B cell (primary cell): ENCODE measurements around the gene GIGYF2. TPM values are rescaled to one million over a fixed set of nuclear protein-coding genes. Genes with fewer than 3 reads are reported as not detected.

Experiments
- ATAC-seq: fragments of 200-7000 bp; cut with Tn5 transposase; one replicate; pipeline ENCODE4 v1.10.0; 2021; ENCODE audit warnings: low read depth, mild to moderate bottlenecking, moderate number of reproducible peaks, moderate library complexity
- CTCF ChIA-PET: fragments of 350-600 bp; sonication (Branson Sonifier 250); formaldehyde crosslinking; loops from one replicate; lab custom pipeline; 2021; ENCODE audit warnings: antibody characterized with exemption, inconsistent platforms; lab: Charles Lee
- POLR2A ChIA-PET: fragments of 350-600 bp; sonication (Branson Sonifier 250); formaldehyde crosslinking; loops from one replicate; lab custom pipeline; 2021; ENCODE audit warnings: antibody characterized with exemption; lab: Charles Lee
- DNase-seq: peaks from one replicate; pipeline ENCODE4 v3.0.0; 2013
- H2AFZ ChIP-seq: 2 replicates; pipeline ENCODE4 v1.6.1; 2012; ENCODE audit warnings: mild to moderate bottlenecking, low read depth, low read length; ENCODE audit not compliant: insufficient read depth, poor library complexity, severe bottlenecking
- H3K27ac ChIP-seq, 2 donors: 1 replicate in 1 of 2; 2 replicates in 1 of 2; pipeline ENCODE4 v1.5.1; 2012 to 2013; ENCODE audit warnings: low read length in 2 of 2, mild to moderate bottlenecking in 2 of 2, moderate library complexity in 1 of 2
- H3K27me3 ChIP-seq, 4 experiments: fragments of 200-600 bp in 1 of 4; sonication (generic) in 1 of 4; replicated peaks in 1 of 4; 1 replicate in 2 of 4; 2 replicates in 2 of 4; pipeline versions ENCODE4 v1.6.1 to v1.7.0; 2013 to 2016; ENCODE audit warnings: low read length in 3 of 4, mild to moderate bottlenecking in 2 of 4, mixed read lengths in 1 of 4, moderate library complexity in 1 of 4; ENCODE audit not compliant: insufficient read depth in 4 of 4, control insufficient read depth in 3 of 4; ENCODE audit errors: control extremely low read depth in 1 of 4
- H3K36me3 ChIP-seq, 2 experiments: replicated peaks in 1 of 2; 1 replicate in 1 of 2; 2 replicates in 1 of 2; pipeline versions ENCODE4 v1.6.1 to v1.7.1; 2013; ENCODE audit warnings: low read length in 1 of 2; ENCODE audit not compliant: insufficient read depth in 2 of 2, control insufficient read depth in 1 of 2; ENCODE audit errors: control extremely low read depth in 1 of 2, extremely low read depth in 1 of 2
- H3K4me1 ChIP-seq, 2 donors: fragments of 200-600 bp in 1 of 2; sonication (generic) in 1 of 2; 1 replicate in 1 of 2; 2 replicates in 1 of 2; pipeline versions ENCODE4 v1.5.1 to v1.6.1; 2013 to 2017; ENCODE audit warnings: low read length in 2 of 2; ENCODE audit not compliant: control insufficient read depth in 2 of 2, insufficient read depth in 2 of 2
- H3K4me2 ChIP-seq: replicated peaks from 2 replicates; pipeline ENCODE3; 2012; ENCODE audit warnings: mild to moderate bottlenecking, low read depth, low read length; ENCODE audit not compliant: poor library complexity, severe bottlenecking
- H3K4me3 ChIP-seq, 5 experiments: fragments of 200-600 bp in 1 of 5; sonication (generic) in 1 of 5; 1 replicate in 3 of 5; 2 replicates in 2 of 5; pipeline versions ENCODE4 v1.5.1 to v1.7.0; 2011 to 2016; ENCODE audit warnings: low read length in 4 of 5, mild to moderate bottlenecking in 4 of 5, low read depth in 2 of 5, control low read depth in 1 of 5, moderate library complexity in 1 of 5; ENCODE audit not compliant: insufficient read depth in 1 of 5; ENCODE audit errors: control extremely low read depth in 1 of 5, extremely low read depth in 1 of 5
- H3K79me2 ChIP-seq: fragments of 200-600 bp; sonication (generic); one replicate; pipeline ENCODE4 v1.6.0; 2016; ENCODE audit warnings: low read length; ENCODE audit not compliant: control insufficient read depth, insufficient read depth
- H3K9ac ChIP-seq: fragments of 200-600 bp; sonication (generic); 2 replicates; pipeline ENCODE4 v1.6.1; 2017; ENCODE audit warnings: mild to moderate bottlenecking, low read length, moderate library complexity
- H3K9me3 ChIP-seq, 3 donors: one replicate each; pipeline versions ENCODE4 v1.6.1 to v1.7.1; 2013; ENCODE audit warnings: low read length in 2 of 3; ENCODE audit not compliant: control insufficient read depth in 2 of 3, insufficient read depth in 1 of 3; ENCODE audit errors: control extremely low read depth in 1 of 3
- H4K20me1 ChIP-seq: 2 replicates; pipeline ENCODE4 v1.6.0; 2012; ENCODE audit warnings: mild to moderate bottlenecking, low read length; ENCODE audit not compliant: insufficient read depth, control insufficient read depth, poor library complexity, severe bottlenecking
- H3K27ac Mint-ChIP-seq: one replicate; pipeline ENCODE4 v1.8.0; 2021; ENCODE audit warnings: mixed read lengths
- H3K27me3 Mint-ChIP-seq: one replicate; pipeline ENCODE4 v1.8.0; 2021; ENCODE audit warnings: mixed read lengths
- H3K4me1 Mint-ChIP-seq: one replicate; pipeline ENCODE4 v1.8.0; 2021; ENCODE audit warnings: mixed read lengths
- H3K4me3 Mint-ChIP-seq: one replicate; pipeline ENCODE4 v1.8.0; 2021; ENCODE audit warnings: mixed read lengths
- H3K9me3 Mint-ChIP-seq: one replicate; pipeline ENCODE4 v1.8.0; 2022; ENCODE audit warnings: mixed read lengths; ENCODE audit not compliant: insufficient read depth
- EZH2 ChIP-seq: IDR thresholded peaks from 2 replicates; pipeline ENCODE4 v1.6.1; 2012; ENCODE audit warnings: borderline replicate concordance, low read depth, mild to moderate bottlenecking, moderate library complexity, low read length; ENCODE audit not compliant: insufficient read depth, poor library complexity, severe bottlenecking
- WGBS: methylation state at CpG from one replicate; pipeline ENCODE4 v1.1.5; 2013; ENCODE audit warnings: missing lambda C conversion rate; ENCODE audit not compliant: insufficient coverage; 5-methylcytosine and 5-hydroxymethylcytosine counted together
- intact Hi-C: fragments of 100-400 bp; cut with micrococcal nuclease; formaldehyde crosslinking; loops from one replicate; pipeline ENCODE4 v1.10.0; 2022
- polyA plus RNA-seq: library from polyadenylated mRNA; depleted of rRNA; stranded (reverse); fragments of >200 nt; gene quantifications from 2 replicates; pipeline ENCODE4 v1.2.3, GENCODE V29; 2012
- total RNA-seq, 2 donors: library from RNA; stranded (reverse); fragments of 120-200 nt in 1 of 2; gene quantifications; 1 replicate in 1 of 2; 2 replicates in 1 of 2; pipeline versions ENCODE4 v1.2.3 to v1.2.4, GENCODE V29; 2013 to 2022
- TF ChIP-seq, protein P1 (sequence below): fragments of 200-600 bp; IDR thresholded peaks from one replicate; pipeline ENCODE4 v1.8.0; 2022; ENCODE audit warnings: antibody characterized with exemption, mild to moderate bottlenecking

GIGYF2 gene
- total and polyA plus RNA-seq, 2 donors (not counting 1 experiment from before 2014, with no cell fraction given), result 7.2 to 108 TPM

DNA sequence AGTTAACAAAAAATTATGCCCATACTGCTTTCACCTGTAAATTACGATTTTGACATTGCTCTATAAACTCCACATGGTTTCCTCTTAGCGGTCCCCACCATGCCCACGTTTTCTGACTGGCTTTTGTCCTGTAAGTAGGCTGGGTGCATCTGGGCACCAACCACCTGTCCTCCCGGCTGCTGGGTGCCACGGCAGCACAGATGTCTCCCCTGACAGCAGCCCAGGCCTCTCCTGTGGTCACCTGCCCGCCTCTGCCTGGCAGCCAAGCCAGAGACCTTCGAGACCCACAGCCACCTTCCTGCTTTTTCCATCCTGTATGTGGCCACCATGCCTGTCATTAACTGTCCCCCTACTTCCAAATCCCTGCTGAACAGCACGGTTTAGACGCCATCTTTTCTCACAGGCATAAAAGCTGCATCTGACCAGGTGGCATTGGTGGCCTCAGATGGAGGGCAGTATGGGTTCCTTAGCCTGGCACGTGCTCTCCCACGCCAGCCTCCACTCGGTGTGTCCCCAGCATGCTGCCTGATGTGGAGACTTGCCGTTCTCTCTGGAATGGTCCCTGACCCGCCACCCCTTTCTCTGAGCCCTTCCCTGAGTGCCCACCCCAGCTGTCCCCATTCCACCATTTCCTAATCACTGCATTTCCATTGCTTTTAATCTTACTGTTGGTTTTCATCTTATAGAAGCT lies 191.9 kb downstream of the GIGYF2 start:
- H3K4me1 ChIP-seq, result no peaks in the 10 kb centered on the region
- H3K4me3 ChIP-seq, result no peak overlapping the region
- no peak overlapping the region for H3K27ac Mint-ChIP-seq
- H2AFZ ChIP-seq, result no peak overlapping the region
- intact Hi-C loops, result no loop called here
- H3K9me3 Mint-ChIP-seq, result no peaks in the 10 kb centered on the region
- H3K4me2 ChIP-seq, result no peak overlapping the region
- DNase-seq (no peak), ATAC-seq (no peak)
- TF ChIP-seq EZH2, result no peak
- TF ChIP-seq, protein P1, sequence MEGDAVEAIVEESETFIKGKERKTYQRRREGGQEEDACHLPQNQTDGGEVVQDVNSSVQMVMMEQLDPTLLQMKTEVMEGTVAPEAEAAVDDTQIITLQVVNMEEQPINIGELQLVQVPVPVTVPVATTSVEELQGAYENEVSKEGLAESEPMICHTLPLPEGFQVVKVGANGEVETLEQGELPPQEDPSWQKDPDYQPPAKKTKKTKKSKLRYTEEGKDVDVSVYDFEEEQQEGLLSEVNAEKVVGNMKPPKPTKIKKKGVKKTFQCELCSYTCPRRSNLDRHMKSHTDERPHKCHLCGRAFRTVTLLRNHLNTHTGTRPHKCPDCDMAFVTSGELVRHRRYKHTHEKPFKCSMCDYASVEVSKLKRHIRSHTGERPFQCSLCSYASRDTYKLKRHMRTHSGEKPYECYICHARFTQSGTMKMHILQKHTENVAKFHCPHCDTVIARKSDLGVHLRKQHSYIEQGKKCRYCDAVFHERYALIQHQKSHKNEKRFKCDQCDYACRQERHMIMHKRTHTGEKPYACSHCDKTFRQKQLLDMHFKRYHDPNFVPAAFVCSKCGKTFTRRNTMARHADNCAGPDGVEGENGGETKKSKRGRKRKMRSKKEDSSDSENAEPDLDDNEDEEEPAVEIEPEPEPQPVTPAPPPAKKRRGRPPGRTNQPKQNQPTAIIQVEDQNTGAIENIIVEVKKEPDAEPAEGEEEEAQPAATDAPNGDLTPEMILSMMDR, result no peak
- WGBS, result 73% methylated on average over 13 of the region's 14 CpGs
- no peak overlapping the region for H3K27ac ChIP-seq
- peaks cover 0 to 10% (median 0%) of the 10 kb centered on the region in 4 experiments for H3K27me3 ChIP-seq
- H4K20me1 ChIP-seq, result no peaks in the 10 kb centered on the region
- ChIA-PET CTCF (no interaction called here), POLR2A (no interaction called here)
- H3K27me3 Mint-ChIP-seq, result peaks cover 25% of the 10 kb centered on the region
- H3K9ac ChIP-seq, result no peak overlapping the region
- no peaks in the 10 kb centered on the region for H3K4me1 Mint-ChIP-seq
- H3K4me3 Mint-ChIP-seq, result no peak overlapping the region
- H3K79me2 ChIP-seq, result no peaks in the 10 kb centered on the region
- no peaks in the 10 kb centered on the region for H3K9me3 ChIP-seq
- H3K36me3 ChIP-seq, result no peaks in the 10 kb centered on the region

DNA sequence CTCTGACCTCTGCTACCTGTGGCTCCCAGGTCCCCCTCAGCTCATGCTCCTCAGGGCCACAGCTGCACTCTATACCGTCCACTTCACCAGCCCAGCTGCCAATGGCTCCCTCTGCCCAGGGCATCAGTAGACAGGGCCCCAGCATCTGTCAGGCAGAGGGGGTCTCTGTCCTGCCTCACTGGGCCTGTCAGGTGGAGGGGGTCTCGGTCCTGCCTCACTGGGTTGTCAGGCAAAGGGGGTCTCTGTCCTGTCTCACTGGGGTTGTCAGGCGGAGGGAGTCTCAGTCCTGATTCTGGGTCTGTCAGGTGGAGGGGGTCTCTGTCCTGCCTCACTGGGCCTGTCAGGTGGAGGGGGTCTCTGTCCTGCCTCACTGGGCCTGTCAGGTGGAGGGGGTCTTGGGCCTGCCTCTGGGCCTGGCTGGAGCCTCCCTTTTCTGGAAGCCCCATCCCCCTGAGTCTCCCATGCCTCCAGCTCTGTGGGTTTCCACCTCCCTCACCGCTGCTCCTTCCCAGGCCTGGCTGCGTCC lies 192.8 kb downstream of the GIGYF2 start:
- H2AFZ ChIP-seq, result no peak overlapping the region
- H3K4me1 Mint-ChIP-seq, result no peaks in the 10 kb centered on the region
- no peaks in the 10 kb centered on the region for H3K36me3 ChIP-seq
- intact Hi-C loops, result no loop called here
- no peaks in the 10 kb centered on the region for H3K4me1 ChIP-seq
- H3K4me2 ChIP-seq, result no peak overlapping the region
- no peaks in the 10 kb centered on the region for H3K79me2 ChIP-seq
- no peaks in the 10 kb centered on the region for H3K9me3 ChIP-seq
- H3K27me3 ChIP-seq, result peaks cover 0 to 10% (median 0%) of the 10 kb centered on the region in 4 experiments
- ChIA-PET POLR2A (no interaction called here), CTCF (no interaction called here)
- H3K27ac Mint-ChIP-seq, result no peak overlapping the region
- H3K27me3 Mint-ChIP-seq, result peaks cover 28% of the 10 kb centered on the region
- no peak for ATAC-seq
- H3K9me3 Mint-ChIP-seq, result no peaks in the 10 kb centered on the region
- H3K9ac ChIP-seq, result no peak overlapping the region
- no peak for DNase-seq
- no peak overlapping the region for H3K4me3 ChIP-seq
- H4K20me1 ChIP-seq, result no peaks in the 10 kb centered on the region
- WGBS, result 71% methylated on average over 5 of the region's 5 CpGs
- H3K4me3 Mint-ChIP-seq, result no peak overlapping the region
- no peak overlapping the region for H3K27ac ChIP-seq
- TF ChIP-seq EZH2, result no peak
- TF ChIP-seq, protein P1, result no peak
